ENCODE data around the gene TMEM52.
"Not testable (repeated sequence)": the region's sequence is repeated elsewhere in the genome, so short reads cannot be mapped to it uniquely, and the experiment has no call there.

Gene TMEM52

DNA sequence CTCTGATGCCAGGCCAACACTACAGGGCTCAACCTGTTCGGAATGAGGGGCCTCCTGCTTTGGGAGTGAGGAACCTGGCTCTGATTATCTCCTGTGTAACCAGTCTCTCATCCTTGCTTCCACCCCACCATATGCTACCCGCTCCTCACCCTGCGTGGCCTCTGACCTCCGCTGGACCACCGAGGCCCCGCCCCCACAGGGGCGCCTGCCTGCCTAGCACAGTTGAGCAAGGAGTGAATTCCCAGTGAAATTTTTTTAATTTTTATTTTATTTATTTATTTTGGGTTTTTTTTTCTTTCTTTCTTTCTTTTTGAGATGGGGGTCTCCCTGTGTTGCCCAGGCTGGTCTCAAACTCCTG, 26.3 kb downstream of the TMEM52 start:
- no peak for DNase-seq

- no peak for DNase-seq
Measured at GRCh38 chr1:1892079-1892762, 26.9 kb downstream of the TMEM52 start.

DNA sequence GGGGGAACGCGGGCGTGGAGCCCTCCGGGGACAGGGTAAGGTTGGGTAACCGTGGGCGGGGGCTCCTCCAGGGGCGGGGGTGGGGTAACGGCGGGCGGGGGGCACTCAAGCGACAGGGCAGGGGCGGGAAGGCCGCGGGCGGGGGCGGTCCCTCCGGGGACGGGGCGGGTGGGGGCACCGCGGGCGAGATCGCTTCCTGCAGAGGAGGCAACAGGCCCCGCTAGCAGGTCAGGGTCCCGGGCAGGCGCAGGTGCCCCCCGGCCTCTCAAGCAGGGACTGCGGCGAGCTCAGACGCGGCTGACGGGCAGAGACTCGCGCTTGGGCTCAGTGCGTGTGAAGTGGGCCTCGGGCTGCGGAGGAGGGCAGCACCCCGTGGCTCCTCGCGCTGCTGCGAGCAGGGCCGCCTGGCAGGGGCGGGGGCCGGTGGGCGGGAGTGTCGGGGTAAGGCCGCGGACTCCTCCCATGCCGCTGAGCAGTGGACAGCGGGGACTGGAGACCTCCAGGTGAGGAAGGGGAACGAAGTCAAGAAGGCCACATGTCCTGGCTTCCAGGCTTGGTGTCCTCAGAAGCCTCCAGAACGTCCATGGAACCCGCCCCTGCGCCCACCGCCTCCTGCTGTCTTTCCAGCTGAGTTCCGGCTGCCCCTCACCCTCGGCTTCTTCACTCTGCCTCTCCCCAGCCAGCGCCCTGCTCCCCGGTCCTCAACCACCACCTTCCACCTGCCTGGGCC, 27.6 kb downstream of the TMEM52 start:
- DNase-seq, result peak; percentile 80

- peak; percentile 72 for DNase-seq
Measured at GRCh38 chr1:1890506-1891348, 28.4 kb downstream of the TMEM52 start, which contains the start of gene GNB1. GNB1 (minus strand) TSS chr1:1891087; CDS start chr1:1825453, 65,634 bp downstream.

DNA sequence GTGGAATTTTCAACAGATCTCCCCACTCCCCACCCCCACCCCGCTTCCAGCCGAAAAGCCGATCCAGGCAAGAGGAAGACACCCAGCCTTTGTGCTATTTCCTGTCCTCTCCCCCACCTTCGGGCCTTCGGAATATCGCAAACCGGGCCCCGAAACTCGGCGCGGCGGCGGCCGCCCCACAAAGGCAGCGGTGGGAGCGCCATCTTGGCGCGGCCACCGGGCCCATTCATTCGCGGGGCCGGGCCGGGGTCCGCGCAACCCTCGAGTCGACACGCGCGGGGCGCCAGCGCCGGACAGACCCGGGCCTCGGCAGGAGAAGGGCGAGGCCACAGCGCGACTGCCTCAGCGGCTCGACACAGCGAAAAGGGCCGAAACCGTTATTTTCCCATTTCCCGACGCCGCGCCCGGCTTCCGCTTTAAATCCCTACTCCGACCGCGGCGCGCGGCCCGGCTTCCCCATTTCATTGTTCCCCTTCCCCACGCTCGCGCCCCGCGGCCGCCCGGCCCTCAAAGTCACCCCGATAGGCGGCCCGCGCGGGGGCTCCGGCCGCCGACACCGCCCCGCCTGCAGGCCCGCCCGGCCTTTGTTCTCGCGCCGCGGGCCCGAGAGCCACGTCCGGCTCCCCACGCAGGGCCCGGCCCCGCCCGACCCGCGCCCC, 29.1 kb downstream of the TMEM52 start:
- peak; percentile 9 for DNase-seq

DNA sequence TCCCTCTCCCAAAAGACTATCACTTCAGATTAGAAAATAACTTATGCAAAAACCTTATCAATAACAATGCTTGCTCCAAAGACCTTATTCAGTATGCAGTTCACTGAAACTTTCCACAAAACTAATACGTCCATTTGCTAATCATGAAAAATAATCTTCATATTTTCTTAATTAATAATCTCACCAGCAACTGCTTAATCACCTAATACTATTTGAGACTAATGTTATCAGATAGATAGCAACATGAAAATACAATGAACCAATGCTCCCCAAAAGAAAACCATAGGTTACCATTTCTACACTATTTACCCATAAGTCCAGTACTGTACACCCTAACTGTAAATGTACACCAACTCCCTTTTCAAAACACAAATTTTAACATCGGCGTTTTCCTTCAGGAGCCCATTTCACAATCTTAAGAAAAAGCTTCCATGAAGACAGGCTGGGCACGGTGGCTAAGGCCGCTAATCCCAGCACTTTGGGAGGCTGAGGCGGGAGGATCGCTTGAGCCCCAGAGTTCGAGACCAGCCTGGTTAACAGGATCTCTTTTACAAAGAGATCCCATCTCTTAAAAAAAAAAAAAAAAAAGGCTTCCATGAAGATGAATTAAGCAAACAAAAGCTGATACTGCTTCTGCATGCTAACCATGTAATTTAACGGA, 29.9 kb downstream of the TMEM52 start:
- DNase-seq, result peak; percentile 9

- DNase-seq, result not testable (repeated sequence)
Measured at GRCh38 chr1:1883890-1884289, 35.2 kb downstream of the TMEM52 start.

- no peak for DNase-seq
Measured at GRCh38 chr1:1883092-1883873, 35.8 kb downstream of the TMEM52 start.

- DNase-seq, result no peak
Measured at GRCh38 chr1:1881727-1882126, 37.4 kb downstream of the TMEM52 start.

DNA sequence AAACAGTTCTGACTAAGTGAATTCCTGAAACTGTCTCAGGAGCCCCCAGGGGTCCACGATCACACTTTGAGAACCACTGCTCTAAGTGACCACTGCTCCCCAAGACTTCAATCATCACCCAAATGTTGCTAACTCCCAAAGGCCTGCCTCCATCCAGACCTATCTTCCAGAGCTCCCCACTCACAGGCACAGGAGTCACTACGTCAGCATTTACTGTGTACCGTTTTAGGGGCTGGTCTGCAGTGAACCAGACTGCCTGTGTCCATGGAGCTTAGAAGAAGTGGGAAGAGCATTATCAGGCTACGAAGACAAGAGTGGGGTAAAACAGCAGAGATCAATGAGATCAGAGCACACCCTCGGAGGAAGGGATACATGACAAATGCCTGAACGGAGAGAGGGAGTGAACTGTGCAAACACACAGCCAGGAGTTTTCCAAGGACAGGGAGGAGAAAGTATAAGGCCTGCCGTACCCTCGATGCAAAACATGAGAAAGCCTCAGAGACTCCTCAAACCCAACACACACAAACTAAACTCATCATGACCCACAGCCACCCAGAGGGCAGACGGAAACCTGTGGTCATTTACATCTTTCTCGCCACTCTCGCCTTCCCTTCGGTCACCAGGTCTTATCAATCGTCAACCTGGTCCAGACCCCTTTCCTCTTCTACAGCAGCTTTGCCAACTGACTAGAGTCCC, 38.3 kb downstream of the TMEM52 start:
- no peak for DNase-seq

DNA sequence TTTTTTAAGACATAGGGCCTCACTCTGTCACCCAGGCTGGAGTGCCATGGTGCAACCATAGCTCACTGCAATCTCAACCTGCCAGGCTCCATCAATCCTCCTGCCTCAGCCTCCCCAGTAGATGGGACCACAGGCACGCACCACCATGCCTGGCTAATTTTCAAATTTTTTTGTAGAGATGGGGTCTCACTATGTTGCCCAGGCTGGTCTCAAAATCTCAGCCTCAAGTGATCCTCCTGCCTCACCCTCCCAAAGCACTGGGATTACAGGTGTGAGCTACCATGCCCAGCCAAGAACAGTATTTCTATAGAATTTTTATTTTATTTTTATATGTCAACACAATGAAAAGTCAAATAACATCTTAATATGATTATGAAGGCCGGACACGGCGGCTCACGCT, 39.1 kb downstream of the TMEM52 start:
- no peak for DNase-seq

GRCh38 chr1:1877865-1878436, 41.1 kb downstream of the TMEM52 start:
- no peak for DNase-seq

GRCh38 chr1:1876335-1876930, 42.6 kb downstream of the TMEM52 start:
- no peak for DNase-seq

GRCh38 chr1:1875932-1876331, 43.1 kb downstream of the TMEM52 start:
- DNase-seq, result no peak

DNA sequence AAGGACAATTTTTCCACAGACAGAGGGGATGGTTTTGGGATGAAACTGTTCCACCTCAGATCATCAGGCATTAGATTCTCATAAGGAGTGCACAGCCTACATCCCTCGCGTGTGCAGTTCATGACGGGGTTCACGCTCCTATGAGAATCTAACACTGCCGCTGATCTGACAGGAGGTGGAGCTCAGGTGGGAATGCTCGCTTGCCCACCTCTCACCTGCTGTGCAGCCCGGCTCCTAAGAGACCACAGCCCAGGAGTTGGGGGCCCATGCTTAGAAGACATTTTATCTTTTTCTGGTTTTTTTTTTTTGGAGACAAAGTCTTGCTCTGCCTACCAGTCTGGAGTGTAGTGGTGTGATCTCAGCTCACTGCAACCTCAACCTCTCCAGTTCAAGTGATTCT, 44.2 kb downstream of the TMEM52 start:
- DNase-seq, result no peak

DNA sequence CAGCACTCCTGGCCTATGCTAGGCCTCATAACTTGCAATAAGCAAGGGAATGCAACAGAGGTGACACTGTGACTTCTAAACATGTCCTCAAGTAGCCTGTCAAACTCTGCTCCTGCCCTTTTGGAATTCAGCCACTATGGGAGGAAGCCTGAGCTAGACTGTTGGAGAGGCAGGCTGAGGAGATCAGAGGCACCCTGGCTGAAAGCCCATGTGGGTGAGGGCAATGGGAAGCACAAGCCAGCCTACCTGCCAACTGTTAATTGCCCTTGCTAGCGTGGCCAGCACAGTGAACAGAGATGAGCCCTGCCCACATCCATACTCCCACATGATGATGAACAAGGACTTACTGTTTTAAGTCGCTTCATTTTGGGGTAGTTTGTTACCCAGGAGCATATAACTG, 45.9 kb downstream of the TMEM52 start:
- DNase-seq, result no peak

- DNase-seq, result no peak
Measured at GRCh38 chr1:1872329-1872994, 46.6 kb downstream of the TMEM52 start.

DNA sequence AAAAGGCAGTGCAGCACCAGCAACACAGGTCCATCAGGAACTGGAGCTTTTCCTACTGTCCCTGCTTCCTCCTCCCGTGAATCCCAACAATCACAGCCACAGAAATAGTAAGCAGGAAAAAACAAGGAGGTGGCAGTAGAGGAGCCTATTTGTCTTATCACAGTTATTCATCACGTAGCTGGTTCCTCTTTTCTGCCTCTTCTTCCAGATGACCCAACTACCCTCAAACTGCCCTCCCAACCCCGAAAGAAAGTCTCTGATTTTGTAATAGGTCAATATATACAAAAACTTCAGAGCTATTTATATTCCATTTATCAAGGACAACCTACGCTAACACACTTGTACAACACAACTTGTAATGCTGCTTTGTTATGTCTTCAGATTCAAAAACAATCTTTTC, 49.6 kb downstream of the TMEM52 start:
- DNase-seq, result no peak

Measured in DMS79 treated with DMSO at 0.1 percent for 48 hours (cell line).